Loucy (cell line): ENCODE measurements around the gene ADAMTS7.
"Not testable (repeated sequence)": the region's sequence is repeated elsewhere in the genome, so short reads cannot be mapped to it uniquely, and the experiment has no call there.

Experiments used
- CTCF ChIP-seq: fragments of 200-600 bp; sonication (generic); conservative IDR thresholded peaks from 2 replicates; pipeline ENCODE4 v1.5.1; 2014; ENCODE audit warnings: mild to moderate bottlenecking, antibody characterized with exemption, low read length
- EZH2phosphoT487 ChIP-seq: fragments of 200-600 bp; IDR thresholded peaks from 2 replicates; pipeline ENCODE4 v1.6.1; 2018; ENCODE audit warnings: antibody characterized with exemption, mild to moderate bottlenecking, moderate library complexity, borderline replicate concordance

- not testable (repeated sequence) for TF ChIP-seq CTCF, EZH2phosphoT487
Observed at GRCh38 chr15:78766641-78767071, 44.6 kb downstream of the ADAMTS7 start.
